ENCODE data around the gene VGLL4. TPM values are rescaled to one million over a fixed set of nuclear protein-coding genes. Genes with fewer than 3 reads are reported as not detected.

Gene VGLL4
- polyA plus RNA-seq, 1 donor (not counting 4 experiments of a cell fraction or from before 2014, with no cell fraction given), result 32.6 TPM

GRCh38 chr3:11565492-11565891 is 78.2 kb downstream of the VGLL4 start:
- H3K9me3 ChIP-seq (ENCODE audit: control insufficient read depth, low read depth, low read length), result no peaks in the 10 kb centered on the region
- DNase-seq (ENCODE audit: low read depth, low spot score) (no peak), FAIRE-seq (no peak)
- dilution Hi-C loops (cut with MboI; ENCODE audit: extremely low pct_ligation_motif_present, low sequenced_read_pairs), result no loop called here
- no peak for TF ChIP-seq CTCF (optimal IDR thresholded peaks at IDR 0.05 in 1 of 3, IDR thresholded peaks at IDR 0.05 in 1 of 3, conservative IDR thresholded peaks at IDR 0.05 in 1 of 3; ENCODE audit: extremely low read depth in 1 of 3, insufficient read depth in 2 of 3, low read length in 3 of 3)
- no peak for TF ChIP-seq EZH2 (IDR thresholded peaks at IDR 0.05; ENCODE audit: low read length)
- H4K20me1 ChIP-seq (ENCODE audit: control insufficient read depth, extremely low read depth, insufficient read depth, low read length), result peaks cover 5% of the 10 kb centered on the region
- peaks cover 37% of the 10 kb centered on the region for H3K4me1 ChIP-seq (ENCODE audit: control insufficient read depth, extremely low read depth, insufficient read depth, low read length)
- peaks cover 9 to 20% of the 10 kb centered on the region in 2 experiments for H3K36me3 ChIP-seq (ENCODE audit: control insufficient read depth in 2 of 2, extremely low read depth in 1 of 2, insufficient read depth in 2 of 2, low read length in 2 of 2)
- no peak overlapping the region for H3K27ac ChIP-seq (ENCODE audit: control insufficient read depth, insufficient read depth, low read length)
- H3K9me1 ChIP-seq (ENCODE audit: control insufficient read depth, extremely low read depth, insufficient read depth, low read length), result no peaks in the 10 kb centered on the region
- no peak overlapping the region for H3K9ac ChIP-seq (ENCODE audit: control insufficient read depth, extremely low read depth, insufficient read depth, low read length)
- no peak overlapping the region for H3K4me2 ChIP-seq (ENCODE audit: control insufficient read depth, extremely low read depth, insufficient read depth, low read depth, low read length)
- H3K79me2 ChIP-seq (ENCODE audit: control insufficient read depth, insufficient read depth, low read length), result peaks cover 42% of the 10 kb centered on the region
- no peaks in the 10 kb centered on the region for H3K27me3 ChIP-seq (ENCODE audit: control insufficient read depth, extremely low read depth, insufficient read depth, low read length)
- H2AFZ ChIP-seq (ENCODE audit: control insufficient read depth, low read length), result no peak overlapping the region
- no peak overlapping the region for H3K4me3 ChIP-seq (ENCODE audit: control insufficient read depth in 2 of 3, extremely low read depth in 1 of 3, insufficient read depth in 2 of 3, low read depth in 1 of 3, low read length in 3 of 3)

- Histone ChIP-seq H3K36me3 (ENCODE audit: control insufficient read depth in 2 of 2, extremely low read depth in 1 of 2, insufficient read depth in 2 of 2, low read length in 2 of 2) (peaks cover 9 to 20% of the 10 kb centered on the region in 2 experiments), H3K27ac (ENCODE audit: control insufficient read depth, insufficient read depth, low read length) (no peak overlapping the region), H3K4me2 (ENCODE audit: control insufficient read depth, extremely low read depth, insufficient read depth, low read depth, low read length) (no peak overlapping the region), H3K9me3 (ENCODE audit: control insufficient read depth, low read depth, low read length) (no peaks in the 10 kb centered on the region), H3K9me1 (ENCODE audit: control insufficient read depth, extremely low read depth, insufficient read depth, low read length) (no peaks in the 10 kb centered on the region), H3K79me2 (ENCODE audit: control insufficient read depth, insufficient read depth, low read length) (peaks cover 38% of the 10 kb centered on the region), H3K4me1 (ENCODE audit: control insufficient read depth, extremely low read depth, insufficient read depth, low read length) (peaks cover 37% of the 10 kb centered on the region), H3K4me3 (ENCODE audit: control insufficient read depth in 2 of 3, extremely low read depth in 1 of 3, insufficient read depth in 2 of 3, low read depth in 1 of 3, low read length in 3 of 3) (no peak overlapping the region), H4K20me1 (ENCODE audit: control insufficient read depth, extremely low read depth, insufficient read depth, low read length) (peaks cover 8% of the 10 kb centered on the region), H3K27me3 (ENCODE audit: control insufficient read depth, extremely low read depth, insufficient read depth, low read length) (no peaks in the 10 kb centered on the region), H3K9ac (ENCODE audit: control insufficient read depth, extremely low read depth, insufficient read depth, low read length) (no peak overlapping the region), H2AFZ (ENCODE audit: control insufficient read depth, low read length) (no peak overlapping the region)
- DNase-seq (ENCODE audit: low read depth, low spot score) (no peak), FAIRE-seq (no peak)
- dilution Hi-C loops (cut with MboI; ENCODE audit: extremely low pct_ligation_motif_present, low sequenced_read_pairs), result no loop called here
- TF ChIP-seq EZH2 (IDR thresholded peaks at IDR 0.05; ENCODE audit: low read length) (no peak), CTCF (optimal IDR thresholded peaks at IDR 0.05 in 1 of 3, IDR thresholded peaks at IDR 0.05 in 1 of 3, conservative IDR thresholded peaks at IDR 0.05 in 1 of 3; ENCODE audit: extremely low read depth in 1 of 3, insufficient read depth in 2 of 3, low read length in 3 of 3) (no peak)
Observed at GRCh38 chr3:11565072-11565471, 78.6 kb downstream of the VGLL4 start.

Data from keratinocyte (primary cell).